ENCODE results near the gene ARHGEF11.

DNA sequence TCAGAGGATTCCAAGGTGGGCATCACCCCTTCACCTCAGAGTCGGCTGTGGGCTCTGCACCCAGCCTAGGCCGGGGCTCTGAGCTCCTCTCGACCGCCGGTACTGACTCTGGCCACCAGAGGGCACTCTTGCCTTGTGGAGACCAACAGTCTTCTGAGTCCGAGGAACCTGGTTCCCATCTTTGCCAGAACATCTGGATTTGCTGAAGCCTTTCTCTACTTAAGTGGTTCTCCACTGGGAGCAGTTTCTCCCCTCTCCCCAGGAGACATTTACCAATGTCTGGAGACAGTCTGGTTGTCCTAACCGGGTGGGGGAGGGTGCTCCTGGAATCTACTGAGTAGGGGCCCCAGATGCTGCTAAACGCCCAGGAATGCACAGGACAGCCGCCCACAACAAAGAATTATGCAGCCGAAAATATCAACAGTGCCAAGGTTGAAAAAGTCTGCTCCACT is 44.7 kb upstream of the ARHGEF11 start:
- TF ChIP-seq, protein P1, sequence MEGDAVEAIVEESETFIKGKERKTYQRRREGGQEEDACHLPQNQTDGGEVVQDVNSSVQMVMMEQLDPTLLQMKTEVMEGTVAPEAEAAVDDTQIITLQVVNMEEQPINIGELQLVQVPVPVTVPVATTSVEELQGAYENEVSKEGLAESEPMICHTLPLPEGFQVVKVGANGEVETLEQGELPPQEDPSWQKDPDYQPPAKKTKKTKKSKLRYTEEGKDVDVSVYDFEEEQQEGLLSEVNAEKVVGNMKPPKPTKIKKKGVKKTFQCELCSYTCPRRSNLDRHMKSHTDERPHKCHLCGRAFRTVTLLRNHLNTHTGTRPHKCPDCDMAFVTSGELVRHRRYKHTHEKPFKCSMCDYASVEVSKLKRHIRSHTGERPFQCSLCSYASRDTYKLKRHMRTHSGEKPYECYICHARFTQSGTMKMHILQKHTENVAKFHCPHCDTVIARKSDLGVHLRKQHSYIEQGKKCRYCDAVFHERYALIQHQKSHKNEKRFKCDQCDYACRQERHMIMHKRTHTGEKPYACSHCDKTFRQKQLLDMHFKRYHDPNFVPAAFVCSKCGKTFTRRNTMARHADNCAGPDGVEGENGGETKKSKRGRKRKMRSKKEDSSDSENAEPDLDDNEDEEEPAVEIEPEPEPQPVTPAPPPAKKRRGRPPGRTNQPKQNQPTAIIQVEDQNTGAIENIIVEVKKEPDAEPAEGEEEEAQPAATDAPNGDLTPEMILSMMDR (conservative IDR thresholded peaks at IDR 0.05; ENCODE audit: low read depth, low read length), result peak; percentile 98
- no peak for TF ChIP-seq EZH2 (IDR thresholded peaks at IDR 0.05; ENCODE audit: borderline replicate concordance, low read depth, low read length, poor library complexity, severe bottlenecking)
